ENCODE results near the gene ARRB2.

GRCh38 chr17:4769628-4770027 lies 59.2 kb downstream of the ARRB2 start:
- TF ChIP-seq REST (IDR thresholded peaks at IDR 0.05; ENCODE audit: low read depth) (no peak), CREB1 (IDR thresholded peaks at IDR 0.05; ENCODE audit: low read depth) (no peak), USF1 (IDR thresholded peaks at IDR 0.05) (no peak), EGR1 (IDR thresholded peaks at IDR 0.05) (no peak), TEAD4 (IDR thresholded peaks at IDR 0.05) (no peak), TAF1 (IDR thresholded peaks at IDR 0.05; ENCODE audit: low read depth) (no peak), RAD21 (IDR thresholded peaks at IDR 0.05; ENCODE audit: low read depth) (no peak), EP300 (IDR thresholded peaks at IDR 0.05; ENCODE audit: borderline replicate concordance) (no peak), NFIC (IDR thresholded peaks at IDR 0.05) (no peak), ZBTB7A (IDR thresholded peaks at IDR 0.05; ENCODE audit: low read depth) (no peak), CEBPB (IDR thresholded peaks at IDR 0.05) (no peak), MAX (IDR thresholded peaks at IDR 0.05) (no peak), TCF12 (IDR thresholded peaks at IDR 0.05; ENCODE audit: low read depth) (no peak)
